Measurements from ENCODE around the gene MSLN.

The MSLN gene

GRCh38 chr16:723695-724094 lies 36.8 kb upstream of the MSLN start:
- no peak for DNase-seq

GRCh38 chr16:724188-725040 lies 36.1 kb upstream of the MSLN start:
- peak; percentile 31 for DNase-seq

- DNase-seq: no peak
These were observed 35.5 kb upstream of the MSLN start for GRCh38 chr16:725041-725376.

GRCh38 chr16:725463-726187 lies 34.9 kb upstream of the MSLN start:
- DNase-seq: no peak

- DNase-seq: no peak
These were observed 34.4 kb upstream of the MSLN start for GRCh38 chr16:726188-726437.

- DNase-seq: peak; percentile 81
These were observed 33.9 kb upstream of the MSLN start, which contains the start of the genes CCDC78 and HAGHL for GRCh38 chr16:726438-727290. Gene CCDC78 (minus strand): TSS chr16:726443. CDS start chr16:726367, 76 bp downstream. Gene HAGHL (plus strand): TSS chr16:727106. CDS start chr16:727510, 404 bp downstream.

- DNase-seq: peak; percentile 47
These were observed 33.1 kb upstream of the MSLN start for GRCh38 chr16:727291-727977.

GRCh38 chr16:728131-728889 lies 32.2 kb upstream of the MSLN start:
- peak; percentile 84 for DNase-seq

GRCh38 chr16:728890-729744 lies 31.4 kb upstream of the MSLN start:
- DNase-seq: no peak

GRCh38 chr16:729768-730665 lies 30.5 kb upstream of the MSLN start:
- DNase-seq: no peak

GRCh38 chr16:730666-731509 lies 29.6 kb upstream of the MSLN start:
- no peak for DNase-seq

GRCh38 chr16:732332-732731 lies 28.2 kb upstream of the MSLN start:
- no peak for DNase-seq

GRCh38 chr16:732936-733335 lies 27.6 kb upstream of the MSLN start:
- no peak for DNase-seq

- DNase-seq: peak; percentile 60
These were observed 26.9 kb upstream of the MSLN start for GRCh38 chr16:733382-734207.

GRCh38 chr16:734208-734980 lies 26.1 kb upstream of the MSLN start:
- DNase-seq: no peak

GRCh38 chr16:734981-735881 lies 25.3 kb upstream of the MSLN start:
- DNase-seq: no peak
